HK-2 (cell line): ENCODE measurements around the gene STON2.
A peak's percentile ranks its signal among the peaks of the same experiment; 100 is the strongest.

Experiments
- DNase-seq: peaks from one replicate; pipeline ENCODE4 v3.0.0-alpha.2; 2018; ENCODE audit not compliant: unreplicated experiment

The STON2 gene

DNA sequence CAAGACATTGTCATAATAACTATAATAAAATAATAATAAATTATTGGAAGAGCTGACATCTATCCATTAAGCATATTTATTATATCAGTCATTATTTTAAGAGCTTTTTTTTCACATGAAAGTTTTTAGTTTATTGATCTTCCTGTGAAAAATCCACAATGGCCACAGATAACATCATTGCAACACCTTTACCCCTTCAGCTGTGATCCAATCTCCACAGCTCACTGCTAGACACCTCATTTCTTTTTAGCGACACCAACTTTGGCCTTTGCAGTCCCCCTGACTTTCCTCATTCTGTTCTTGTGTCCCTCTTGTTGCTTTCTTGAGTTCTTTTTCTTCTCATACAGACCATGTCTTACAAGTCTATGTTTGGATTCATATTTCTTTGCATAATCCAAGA is 67.4 kb downstream of the STON2 start:
- no peak for DNase-seq

DNA sequence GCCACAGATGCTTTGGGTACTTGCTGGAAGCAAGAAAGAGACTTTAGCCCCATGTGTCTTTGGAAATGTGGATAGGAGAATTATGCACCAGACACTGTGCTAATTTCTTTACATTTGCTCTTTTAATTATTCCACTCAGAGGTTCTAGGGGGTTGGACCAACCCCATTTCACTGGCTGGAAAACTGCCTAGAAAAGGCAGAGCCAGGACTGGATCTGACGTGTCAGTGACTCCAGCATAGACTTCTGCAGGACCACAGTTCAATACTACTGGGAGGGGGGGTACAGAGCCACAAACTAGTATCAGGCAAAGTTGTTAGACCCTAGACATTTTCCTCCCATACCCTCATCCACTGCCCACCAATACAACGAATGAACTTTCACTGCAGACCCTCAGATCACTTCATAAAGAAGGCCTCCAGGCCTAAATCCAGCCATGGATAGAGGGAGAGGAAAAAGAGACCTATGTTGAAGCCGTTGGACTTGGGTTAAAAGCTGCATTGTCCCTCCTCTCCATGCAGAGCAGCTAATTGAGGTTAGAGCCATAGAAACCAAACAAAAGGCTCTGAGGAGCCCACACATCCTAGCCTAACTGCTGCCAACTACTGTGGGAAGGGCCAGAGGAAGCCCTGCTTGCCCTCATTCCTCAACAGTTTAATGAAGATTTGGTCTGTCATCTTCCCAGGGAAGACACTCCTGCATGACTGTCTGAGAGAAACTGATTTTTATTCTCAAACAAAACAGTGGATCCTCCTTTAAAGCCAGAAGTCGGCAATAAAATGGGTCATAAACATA is 68.7 kb downstream of the STON2 start:
- no peak for DNase-seq

DNA sequence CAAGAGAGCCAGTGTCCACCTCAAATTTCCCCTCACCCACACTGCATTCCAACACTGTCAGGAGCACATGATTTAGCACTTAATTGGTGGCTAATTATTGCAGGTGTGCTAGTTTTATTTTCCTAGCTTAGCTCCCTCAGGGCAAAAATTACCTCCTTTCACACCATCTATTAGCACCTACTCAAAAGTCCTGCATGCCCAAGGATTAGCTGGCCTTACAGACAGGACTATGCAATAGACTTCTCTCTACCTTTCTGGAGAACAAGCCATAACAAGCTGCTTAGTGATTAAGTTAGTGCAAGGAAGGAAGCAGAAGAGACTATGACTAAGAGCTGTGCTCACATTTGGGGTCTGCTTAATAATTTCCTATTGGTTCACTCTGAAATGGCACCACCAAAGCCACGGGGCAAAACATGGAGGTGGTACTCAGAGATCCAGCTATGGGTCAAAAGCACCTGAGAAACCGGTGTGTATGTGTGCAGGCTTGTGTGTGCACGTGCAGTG is 69.5 kb downstream of the STON2 start:
- no peak for DNase-seq

DNA sequence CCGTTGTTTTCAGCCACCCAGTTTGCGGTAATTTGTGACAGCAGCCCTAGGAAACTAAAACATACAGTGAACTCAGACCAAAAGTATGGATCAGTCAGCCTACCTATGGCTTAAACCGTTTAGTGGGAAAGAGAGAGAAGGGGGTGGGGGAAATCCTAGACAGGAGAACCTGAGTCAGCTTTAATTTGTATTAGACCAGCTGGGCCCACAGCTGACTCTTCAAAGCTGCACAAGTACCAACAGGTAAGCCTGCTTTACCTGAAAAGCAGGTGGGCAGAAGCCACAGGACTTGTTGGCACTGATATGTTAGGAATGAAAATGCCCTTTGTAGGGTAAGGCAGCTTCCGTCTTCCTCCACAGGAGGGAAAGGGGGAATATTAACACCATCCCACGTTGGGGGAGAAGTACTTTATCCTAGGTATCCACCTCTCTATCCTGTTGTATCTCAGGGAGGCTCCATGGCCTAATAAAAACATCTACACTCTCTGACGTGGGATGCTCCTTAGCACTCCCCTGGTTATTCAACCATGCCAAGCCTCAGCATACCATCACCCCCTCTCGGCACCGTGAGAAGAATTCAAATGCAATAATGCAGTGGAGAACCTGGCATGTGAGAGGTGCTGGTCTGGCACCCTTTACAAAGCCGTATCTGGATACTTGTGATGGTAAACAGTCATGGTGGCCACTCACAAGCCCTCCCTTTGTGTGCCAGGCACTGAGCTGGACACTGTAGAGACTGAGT is 70.3 kb downstream of the STON2 start:
- no peak for DNase-seq

DNA sequence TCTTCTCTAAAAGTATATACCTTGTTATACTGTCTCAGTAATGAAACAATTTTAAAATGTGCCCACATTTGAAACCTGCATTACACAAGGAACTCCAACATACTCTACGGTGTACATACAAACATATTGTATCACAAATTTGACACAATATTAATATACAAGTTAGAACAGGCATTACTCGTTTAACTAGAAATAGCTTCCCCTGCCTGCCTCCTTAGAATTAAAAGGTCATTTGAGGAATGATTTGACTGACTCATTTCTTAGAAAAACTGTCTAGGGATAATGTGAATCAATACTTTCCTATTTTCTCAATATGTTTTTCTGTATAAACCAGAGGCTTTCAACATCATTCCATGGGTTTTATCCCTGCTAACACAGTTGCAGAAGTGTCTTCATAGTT is 73.7 kb downstream of the STON2 start:
- DNase-seq = no peak

DNA sequence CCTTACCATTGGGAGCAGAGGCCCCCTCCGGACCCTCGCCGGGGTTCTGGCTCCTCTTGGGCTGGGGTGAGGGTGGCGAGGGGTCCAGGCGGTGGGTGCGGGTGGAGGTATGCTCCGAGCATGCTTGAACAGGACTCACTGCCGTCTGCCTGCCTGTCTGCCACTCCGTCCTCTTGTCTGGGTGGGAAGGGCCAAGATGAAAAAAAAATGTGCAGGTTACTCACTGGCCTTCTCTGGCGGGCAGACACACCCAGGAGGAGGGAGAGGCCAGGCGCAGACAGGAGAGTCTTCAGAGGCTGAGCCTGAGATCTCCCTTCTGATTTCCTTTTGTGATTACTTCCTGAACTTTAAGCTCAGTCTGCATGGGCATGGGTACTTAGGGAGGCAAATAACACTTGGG is 76.1 kb downstream of the STON2 start:
- DNase-seq = peak; percentile 68

DNA sequence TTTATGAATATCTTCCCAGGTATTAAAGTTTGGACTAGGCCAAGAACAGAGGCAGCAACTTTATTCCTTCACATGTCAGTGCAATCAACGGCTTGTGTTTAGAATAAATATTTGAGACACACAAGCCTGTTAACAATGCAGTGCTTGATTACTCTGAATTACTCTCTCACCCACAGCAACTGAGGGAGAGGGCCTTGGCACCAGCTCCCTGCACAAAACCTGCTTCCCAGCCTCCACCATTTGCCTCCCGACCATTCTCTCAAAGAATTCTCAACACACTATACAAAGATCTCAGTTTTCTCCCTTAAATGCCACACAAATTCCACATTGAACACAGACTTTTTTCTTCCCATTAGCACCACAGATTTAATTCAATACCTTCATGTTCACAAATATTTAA is 77.0 kb downstream of the STON2 start:
- DNase-seq = no peak

DNA sequence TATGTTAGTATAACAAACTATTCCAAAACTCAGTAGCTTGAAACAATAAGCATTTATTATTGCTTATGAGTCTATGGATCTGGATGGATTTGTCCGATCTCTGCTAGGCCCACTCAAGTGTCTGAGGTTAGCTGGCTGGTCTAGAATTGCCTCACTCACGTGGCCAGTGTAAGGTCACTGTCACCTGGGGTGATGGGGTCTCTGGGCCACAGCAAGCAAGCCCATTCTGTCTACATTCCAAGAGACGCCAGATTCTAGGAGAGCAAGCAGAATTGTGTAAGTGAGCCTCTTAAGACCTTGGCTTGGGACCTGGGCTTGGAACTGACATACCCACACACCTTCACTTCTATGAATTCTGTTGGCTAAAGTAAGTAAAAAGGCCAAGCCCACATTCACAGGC is 80.2 kb downstream of the STON2 start:
- no peak for DNase-seq

DNA sequence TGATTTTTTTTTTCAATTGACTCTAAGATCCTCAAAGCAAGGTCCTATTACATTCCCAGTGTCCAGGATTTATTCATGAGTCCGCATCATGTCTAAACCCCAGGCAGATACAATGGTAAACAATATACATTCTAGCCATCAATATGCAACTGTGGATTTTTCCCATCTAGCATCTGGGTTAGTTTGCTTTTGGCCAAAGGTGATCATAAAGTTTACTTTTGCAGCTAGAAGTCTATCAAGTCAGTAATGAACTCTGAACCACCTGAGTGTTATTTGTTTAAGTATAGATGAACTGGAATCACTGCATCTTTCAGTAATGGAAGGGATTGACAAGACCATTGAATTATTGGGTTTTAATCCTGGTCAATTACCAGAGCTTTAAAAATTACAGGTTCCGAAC is 80.8 kb downstream of the STON2 start:
- DNase-seq = no peak

DNA sequence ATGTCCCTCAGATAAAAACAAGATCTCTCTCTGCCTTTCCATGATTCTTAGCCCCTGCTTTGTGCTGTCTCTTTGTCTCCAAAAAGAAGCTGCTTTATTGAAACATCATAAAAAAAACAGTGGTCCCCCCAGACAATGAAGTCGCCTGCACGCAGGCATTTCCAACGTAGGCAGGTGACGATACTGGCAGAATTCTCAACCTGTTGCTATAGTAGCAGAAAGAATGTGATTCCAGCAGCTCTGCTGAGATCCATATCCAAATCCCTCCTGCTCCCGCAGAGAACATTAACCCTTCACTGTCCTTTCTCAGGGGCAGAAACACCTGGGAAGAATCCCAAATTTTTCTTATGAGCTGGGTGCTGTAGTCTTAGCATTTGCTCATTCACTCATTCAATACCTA is 84.8 kb downstream of the STON2 start:
- DNase-seq = no peak

DNA sequence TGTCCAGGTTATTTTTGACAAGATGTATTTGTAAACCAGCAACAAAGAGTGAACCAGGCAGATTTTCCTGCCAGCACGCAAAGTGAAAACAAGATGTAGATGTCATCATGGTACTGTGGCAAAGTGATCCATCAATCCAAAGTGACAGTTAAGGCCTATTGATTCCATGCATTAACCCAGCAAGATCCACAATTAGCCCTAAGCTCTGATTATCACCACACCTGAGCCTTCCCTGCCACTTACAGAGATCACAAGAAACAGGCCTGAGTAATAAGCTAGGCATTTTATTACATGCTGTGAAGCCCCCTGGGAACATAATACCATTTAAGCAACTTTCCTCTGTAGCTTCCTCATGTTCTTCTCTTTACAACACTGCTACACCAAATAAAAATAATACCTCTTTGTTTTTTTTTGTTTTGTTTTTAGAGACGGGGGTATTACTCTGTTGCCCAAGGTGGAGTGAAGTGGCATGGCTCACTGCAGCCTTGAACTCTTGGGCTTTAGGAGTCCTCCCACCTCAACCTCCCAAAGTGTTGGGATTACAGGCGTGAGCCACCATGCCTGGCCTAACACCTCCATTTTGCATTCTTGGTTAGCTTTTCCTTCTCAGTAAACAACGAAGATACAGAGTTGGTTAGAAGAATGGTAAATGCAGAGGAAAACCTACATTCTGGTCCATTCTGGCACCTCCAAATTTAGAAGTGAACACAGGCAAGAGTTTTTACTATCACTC is 85.5 kb downstream of the STON2 start:
- DNase-seq = no peak

DNA sequence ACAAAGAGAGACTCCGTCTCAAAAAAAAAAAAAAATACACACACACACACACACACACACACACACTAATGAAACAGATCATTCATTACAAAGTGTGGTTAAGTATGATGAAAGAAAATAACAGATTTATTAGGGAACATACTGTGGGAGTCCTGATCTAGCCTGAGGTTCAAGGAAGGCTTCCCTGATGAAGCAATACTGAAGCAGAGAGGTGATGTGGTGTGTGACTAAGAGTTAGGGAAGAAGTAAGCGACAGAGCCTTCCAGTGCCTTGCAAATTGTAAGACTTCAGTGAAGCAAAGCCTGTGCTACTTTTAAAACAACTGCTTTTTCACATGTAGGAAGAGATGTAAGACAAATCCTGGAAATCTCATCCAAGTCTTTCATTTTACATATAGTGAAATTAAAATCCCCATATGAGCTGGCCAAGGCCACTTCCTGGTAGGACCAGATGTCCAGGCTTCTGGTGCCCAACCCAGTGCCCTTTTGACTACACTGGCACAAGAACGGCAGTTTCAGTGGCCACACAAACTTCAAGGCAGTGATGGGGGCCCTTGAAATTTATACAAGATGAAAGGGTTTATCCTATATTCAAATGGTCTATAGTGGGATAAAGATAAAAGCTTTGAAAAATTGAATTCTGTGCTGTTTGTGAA is 86.2 kb downstream of the STON2 start:
- no peak for DNase-seq

DNA sequence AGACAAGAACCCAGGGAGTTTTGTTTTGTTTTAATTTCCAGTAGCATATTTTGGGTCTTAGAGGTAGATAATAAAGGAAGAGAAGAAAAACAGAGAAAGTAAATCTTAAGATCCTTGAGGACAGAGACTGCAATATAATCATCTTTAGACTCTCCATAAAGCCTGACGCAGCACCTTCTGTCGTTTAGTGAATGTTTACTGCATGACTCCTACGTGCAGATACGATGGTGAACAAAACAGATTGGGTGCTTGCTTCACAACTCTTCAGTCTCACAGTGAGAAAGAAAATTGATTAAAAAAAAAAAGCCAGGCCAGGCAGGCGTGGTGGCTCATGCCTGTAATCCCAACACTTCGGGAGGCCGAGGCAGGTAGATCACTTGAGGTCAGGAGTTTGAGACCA is 86.9 kb downstream of the STON2 start:
- DNase-seq = no peak

DNA sequence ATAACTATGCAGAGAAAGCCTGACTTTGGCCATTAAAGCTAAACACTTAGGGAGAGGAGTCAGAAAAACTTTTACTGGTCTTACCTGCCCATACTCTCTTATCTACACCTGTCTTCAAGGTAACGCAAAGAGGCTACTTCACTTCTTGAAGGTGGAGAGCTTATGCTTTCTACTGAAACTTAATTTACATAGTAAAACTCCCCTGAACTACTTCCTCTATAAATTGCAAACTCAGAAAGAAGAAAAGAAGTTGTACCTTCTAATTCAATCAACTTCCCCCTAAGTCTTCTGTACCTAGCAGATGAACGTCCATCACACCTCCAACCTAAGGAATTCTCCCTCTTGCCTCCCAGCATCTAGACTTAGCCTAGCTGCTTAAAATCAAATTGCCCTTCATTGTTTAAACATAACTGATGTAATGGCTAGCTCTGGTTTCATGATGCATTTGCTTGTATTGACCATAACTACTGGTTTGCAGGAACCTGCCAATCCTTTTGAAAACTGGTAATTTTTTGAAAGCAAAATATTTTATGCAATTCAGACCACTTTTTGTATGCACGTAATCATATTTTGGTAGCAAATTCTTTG is 87.7 kb downstream of the STON2 start:
- DNase-seq = no peak

DNA sequence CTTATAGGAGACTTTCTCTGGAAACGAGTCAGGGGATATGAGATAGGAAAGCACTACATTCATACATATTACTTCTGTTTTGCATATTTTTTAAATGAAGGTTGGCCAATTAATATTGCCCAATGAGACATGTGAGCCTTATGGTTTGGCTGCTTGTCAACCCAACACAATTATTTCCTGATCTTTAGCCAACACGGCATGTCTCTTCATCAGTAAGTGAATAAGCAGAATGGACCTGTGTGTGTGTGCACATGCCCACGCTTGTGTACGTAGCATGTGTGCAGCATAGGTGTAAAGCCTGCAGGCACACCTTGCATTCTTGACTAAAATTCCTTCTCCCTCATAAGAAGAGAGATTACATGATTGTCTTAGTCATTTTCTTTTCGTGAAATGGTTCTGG is 88.3 kb downstream of the STON2 start:
- DNase-seq = no peak

DNA sequence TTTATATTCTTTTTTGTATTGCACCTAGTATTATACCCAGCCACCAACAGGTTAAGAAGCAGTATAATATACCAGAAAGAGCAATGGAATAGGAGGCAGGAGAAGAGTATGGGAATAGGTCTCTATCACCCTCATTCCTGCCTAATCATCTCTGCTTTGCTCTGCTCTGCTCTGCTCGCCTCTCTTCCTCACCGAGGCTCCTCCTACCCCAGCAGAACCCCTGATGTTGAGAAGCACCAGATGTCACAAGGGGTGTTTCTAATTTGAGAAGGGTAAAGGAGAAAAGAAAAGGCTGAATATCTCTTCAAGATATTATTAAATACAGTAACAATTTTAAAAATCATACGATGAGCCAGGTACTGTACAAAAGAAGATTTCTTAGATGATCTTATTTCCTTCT is 89.0 kb downstream of the STON2 start:
- no peak for DNase-seq

DNA sequence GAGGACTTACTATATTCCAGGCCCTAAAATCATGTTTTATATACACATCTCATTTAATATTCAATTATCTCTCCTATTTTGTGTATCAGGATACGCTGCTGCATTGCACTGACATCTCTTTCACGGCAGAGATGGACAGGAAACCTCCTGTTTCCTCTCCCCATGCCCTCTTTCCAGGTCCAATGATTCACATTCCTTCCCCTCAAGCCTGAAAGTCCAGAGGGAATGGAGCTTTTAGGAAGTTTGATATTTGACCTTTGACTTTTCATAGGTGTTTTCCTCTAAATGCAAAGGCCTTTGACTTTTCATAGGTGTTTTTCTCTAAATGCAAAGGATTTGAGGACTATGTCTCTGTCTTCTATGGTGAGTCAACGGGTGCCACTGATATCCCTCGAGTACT is 89.5 kb downstream of the STON2 start:
- DNase-seq = no peak

DNA sequence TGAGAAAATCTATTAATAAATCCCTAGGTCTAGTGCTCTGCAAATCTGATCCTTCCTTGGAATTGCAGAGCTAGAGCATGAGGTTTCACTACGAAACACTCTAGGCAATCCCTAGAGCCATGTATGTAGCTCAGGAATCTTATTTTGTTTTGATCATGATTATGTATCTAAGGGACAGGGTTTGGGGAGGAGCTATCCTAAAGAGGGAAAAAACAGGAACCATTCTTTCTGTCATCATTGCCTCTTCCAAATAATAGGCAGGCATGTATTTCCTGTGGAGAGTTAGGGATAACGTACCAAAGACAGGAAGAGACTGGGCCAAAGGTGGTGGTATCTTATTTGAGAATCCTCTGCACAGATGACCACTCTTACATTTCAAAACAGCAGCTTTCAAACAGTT is 90.6 kb downstream of the STON2 start:
- DNase-seq = no peak

DNA sequence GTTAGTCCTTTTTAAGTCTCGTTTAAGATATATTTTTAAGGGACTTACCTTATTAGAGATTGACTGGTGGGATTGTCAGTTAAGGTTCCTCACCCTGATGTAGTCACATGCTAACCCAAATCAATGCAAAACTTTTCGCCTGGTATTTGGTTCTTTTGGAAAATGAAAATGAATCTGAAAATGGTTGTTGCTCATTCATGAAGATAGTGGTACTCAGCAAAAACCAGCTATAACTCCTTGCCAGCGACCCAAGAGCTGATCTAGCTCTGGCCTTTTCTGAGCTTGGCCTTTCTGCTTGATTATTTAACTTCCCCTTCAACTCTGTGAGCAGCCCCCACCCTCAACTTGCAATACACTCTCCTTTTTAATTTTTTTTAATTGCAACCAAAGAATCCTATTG is 94.4 kb downstream of the STON2 start:
- no peak for DNase-seq

DNA sequence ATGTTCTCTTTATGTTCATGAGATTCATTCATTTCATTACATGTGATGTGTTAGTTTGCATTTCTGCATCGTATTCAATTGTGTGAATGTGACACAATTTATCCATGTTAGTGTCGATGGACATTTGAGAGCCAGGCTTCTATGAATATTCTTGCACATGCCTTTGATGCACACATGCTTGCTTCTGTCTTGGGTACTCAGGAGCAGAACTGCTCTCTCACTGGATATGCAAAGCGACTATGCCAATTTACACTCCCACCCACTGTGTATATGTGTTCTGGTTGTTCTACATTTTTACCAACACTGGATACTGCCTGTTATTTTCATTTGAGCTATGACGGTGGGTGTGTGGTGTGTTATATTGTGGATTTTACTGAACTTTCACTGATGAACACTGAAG is 95.1 kb downstream of the STON2 start:
- DNase-seq = no peak

DNA sequence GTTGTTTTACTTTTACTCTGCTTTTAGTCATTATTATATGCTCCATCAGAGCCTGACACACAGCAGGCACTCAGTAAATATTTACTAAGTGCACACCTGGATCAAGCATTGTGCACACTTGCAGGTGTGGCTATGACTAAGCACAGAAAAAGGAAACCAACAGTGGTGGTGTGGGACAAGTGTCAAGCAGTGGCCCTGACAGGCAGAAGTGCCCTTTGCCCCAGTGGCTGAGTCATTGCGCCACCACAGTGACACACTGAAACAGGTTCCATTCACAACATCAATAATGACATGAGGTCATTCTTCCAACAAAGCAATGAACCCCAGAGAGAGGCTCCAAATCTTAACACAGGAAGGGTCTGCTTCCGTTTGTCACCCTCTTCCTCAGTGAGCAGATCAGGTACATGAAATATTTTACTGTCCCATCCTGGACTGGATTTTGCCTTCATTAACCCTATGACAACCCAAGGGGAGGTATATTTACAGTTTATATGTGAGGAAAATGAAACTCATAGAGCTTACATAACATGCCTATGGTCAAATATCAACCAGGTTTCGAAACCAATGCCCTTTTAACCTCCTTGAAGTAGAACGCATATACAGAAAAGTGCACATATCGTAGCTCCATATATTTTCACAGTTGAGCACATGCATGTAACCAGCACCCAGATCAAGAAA is 96.7 kb downstream of the STON2 start:
- peak; percentile 9 for DNase-seq
